Aorta (tissue), 5 donors: ENCODE measurements around the gene LIN37. TPM values are rescaled to one million over a fixed set of nuclear protein-coding genes. Genes with fewer than 3 reads are reported as not detected.

Source experiments
- ATAC-seq: fragments of 200-7000 bp; cut with Tn5 transposase; one replicate; pipeline ENCODE4 v1.9.1; 2022; ENCODE audit warnings: moderate library complexity; ENCODE audit not compliant: low FRiP score
- DNase-seq, 2 donors: peaks; one replicate each; pipeline ENCODE4 v3.0.0-alpha.2; 2020
- H3K27ac ChIP-seq, 2 donors: one replicate each; pipeline ENCODE4 v1.5.1; 2013; ENCODE audit warnings: low read length in 2 of 2, mild to moderate bottlenecking in 2 of 2, moderate library complexity in 2 of 2, control low read depth in 1 of 2, inconsistent platforms in 1 of 2, low read depth in 1 of 2
- H3K27me3 ChIP-seq, 2 donors: one replicate each; pipeline ENCODE4 v1.6.1; 2013; ENCODE audit warnings: control low read depth in 1 of 2, low read length in 1 of 2, mild to moderate bottlenecking in 1 of 2, moderate library complexity in 1 of 2; ENCODE audit not compliant: insufficient read depth in 2 of 2, control insufficient read depth in 1 of 2
- H3K36me3 ChIP-seq, 2 donors: one replicate each; pipeline ENCODE4 v1.6.1; 2013; ENCODE audit warnings: control low read depth in 1 of 2, low read length in 1 of 2, mild to moderate bottlenecking in 1 of 2; ENCODE audit not compliant: insufficient read depth in 2 of 2, control insufficient read depth in 1 of 2
- H3K4me1 ChIP-seq, 2 donors: one replicate each; pipeline ENCODE4 v1.6.1; 2013; ENCODE audit warnings: low read length in 2 of 2, control low read depth in 1 of 2, mild to moderate bottlenecking in 1 of 2, moderate library complexity in 1 of 2; ENCODE audit not compliant: insufficient read depth in 2 of 2, control insufficient read depth in 1 of 2
- H3K4me3 ChIP-seq, 2 donors: one replicate each; pipeline ENCODE4 v1.5.1; 2013; ENCODE audit warnings: low read length in 2 of 2, control low read depth in 1 of 2, mild to moderate bottlenecking in 1 of 2
- H3K9me3 ChIP-seq: one replicate; pipeline ENCODE4 v1.6.1; 2013; ENCODE audit warnings: mild to moderate bottlenecking, low read length; ENCODE audit not compliant: control insufficient read depth
- WGBS, 2 donors: extraction: QIAGEN DNeasy Blood & Tissue Kit; methylation state at CpG; one replicate each; pipeline ENCODE4 v1.1.7; 2013; 5-methylcytosine and 5-hydroxymethylcytosine counted together
- intact Hi-C, 2 donors: fragments of 100-400 bp; cut with DNase I; formaldehyde crosslinking; loops; one replicate each; pipeline versions ENCODE4 v1.14.2 to v1.15.0; 2022
- polyA plus RNA-seq, 2 donors: library from polyadenylated mRNA; stranded (reverse); fragments of 200-250 nt; gene quantifications; one replicate each; pipeline ENCODE4 v1.2.3, GENCODE V29; 2013
- total RNA-seq, 2 donors: library from RNA; stranded (reverse); fragmentation: NEBNext Ultra II Directional; extraction: Animal tissue kit (Norgen Biotek cat#: 25700); gene quantifications; one replicate each; pipeline ENCODE4 v1.2.1, GENCODE V29; 2021
- donor health status: healthy with polysubstance abuse.
- donor health status: Bipolar disorder and iron deficiency.
- donor health status: DM: no; HTN: no; CAD: no.
- donor health status: DM: no; HTN: no; CAD: no.
- donor health status: DM: yes; HTN: yes; CAD: no.

Gene LIN37
- total and polyA plus RNA-seq, 4 donors: 10.6 to 91.2 (median 13.2) TPM

DNA sequence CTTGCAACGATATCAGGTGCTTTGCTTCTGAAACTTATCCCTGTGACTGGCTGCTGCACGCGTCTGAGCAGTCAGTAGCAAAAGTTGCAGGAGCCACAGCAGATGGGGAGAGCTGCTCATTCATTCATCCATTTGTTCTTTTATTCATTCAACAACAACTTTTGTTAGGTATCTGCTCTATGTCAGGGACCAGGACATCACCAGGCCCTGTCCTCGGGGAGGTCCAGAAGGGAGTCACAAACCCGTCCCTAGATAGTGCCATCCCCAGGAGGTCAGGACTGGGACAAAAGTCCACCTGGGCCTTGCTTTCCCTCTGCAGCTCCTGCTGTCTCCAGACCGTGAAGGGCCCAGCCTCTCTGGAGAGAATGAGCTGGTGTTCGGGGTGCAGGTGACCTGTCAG, 29.6 kb downstream of the LIN37 start:
- H3K4me3 ChIP-seq: no peak overlapping the region
- H3K9me3 ChIP-seq: no peaks in the 10 kb centered on the region
- no peak for ATAC-seq
- 85 to 91% methylated on average over 7 of the region's 7 CpGs for WGBS, 2 donors
- H3K27me3 ChIP-seq: no peaks in the 10 kb centered on the region
- peaks cover 0 to 1% of the 10 kb centered on the region in 2 donors for H3K36me3 ChIP-seq
- H3K4me1 ChIP-seq: no peaks in the 10 kb centered on the region
- intact Hi-C loops: loop anchor here in 1 of 2 donors (5.0 kb wide), 1 partner anchor 99 kb away; no protein-coding TSS in a partner anchor
- no peak for DNase-seq
- no peak overlapping the region for H3K27ac ChIP-seq

DNA sequence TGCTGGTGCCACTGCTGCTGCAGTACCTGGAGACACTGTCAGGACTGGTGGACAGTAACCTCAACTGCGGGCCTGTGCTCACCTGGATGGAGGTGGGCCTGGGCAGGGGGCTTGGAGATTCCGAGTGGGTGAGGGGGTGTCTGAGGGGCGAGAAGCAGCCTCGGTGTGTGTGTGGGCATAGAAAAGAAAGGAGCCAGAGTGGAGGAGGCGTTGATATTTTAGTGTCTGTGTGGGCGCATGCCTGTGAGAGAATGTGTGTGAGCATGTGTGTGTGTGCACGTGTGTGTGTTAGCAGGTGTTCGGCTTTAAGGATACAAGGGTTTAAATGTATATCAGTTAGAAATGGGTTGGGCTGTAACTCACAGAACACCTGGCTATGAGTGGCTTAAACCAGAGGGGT, 30.7 kb downstream of the LIN37 start:
- intact Hi-C loops: loop anchor here in 1 of 2 donors (5.0 kb wide), 1 partner anchor 98 kb away; no protein-coding TSS in a partner anchor
- WGBS, 2 donors: 90 to 92% methylated on average over 8 of the region's 8 CpGs
- H3K9me3 ChIP-seq: no peaks in the 10 kb centered on the region
- no peak overlapping the region for H3K4me3 ChIP-seq
- H3K27ac ChIP-seq: no peak overlapping the region
- H3K4me1 ChIP-seq: no peaks in the 10 kb centered on the region
- ATAC-seq (no peak), DNase-seq (no peak)
- peaks cover 0 to 1% of the 10 kb centered on the region in 2 donors for H3K36me3 ChIP-seq
- no peaks in the 10 kb centered on the region for H3K27me3 ChIP-seq

DNA sequence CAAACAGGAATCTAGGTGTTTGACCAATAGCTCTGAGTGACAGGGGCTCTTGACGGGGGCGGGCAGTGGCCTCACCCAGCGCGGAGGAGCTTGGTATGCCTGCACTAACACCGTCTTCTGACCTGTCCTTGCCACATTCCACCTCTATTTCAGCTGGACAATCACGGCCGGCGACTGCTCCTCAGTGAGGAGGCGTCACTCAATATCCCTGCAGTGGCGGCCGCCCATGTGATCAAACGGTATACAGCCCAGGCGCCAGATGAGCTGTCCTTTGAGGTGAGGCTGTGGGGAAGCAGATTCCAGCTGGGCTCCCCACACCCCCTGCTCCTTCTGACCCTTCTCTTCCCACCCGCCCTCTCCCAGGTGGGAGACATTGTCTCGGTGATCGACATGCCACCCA, 31.7 kb downstream of the LIN37 start:
- intact Hi-C loops: no loop called here
- no peak overlapping the region for H3K4me3 ChIP-seq
- ATAC-seq: no peak
- WGBS, 2 donors: 94% methylated on average over 12 to 16 of the region's 16 CpGs
- H3K27me3 ChIP-seq: no peaks in the 10 kb centered on the region
- H3K27ac ChIP-seq: no peak overlapping the region
- H3K36me3 ChIP-seq: peaks cover 0 to 1% of the 10 kb centered on the region in 2 donors
- no peaks in the 10 kb centered on the region for H3K9me3 ChIP-seq
- no peak for DNase-seq
- H3K4me1 ChIP-seq: no peaks in the 10 kb centered on the region

GRCh38 chr19:35780717-35781116, 32.3 kb downstream of the LIN37 start:
- 94 to 95% methylated on average over 20 of the region's 20 CpGs for WGBS, 2 donors
- H3K27me3 ChIP-seq: no peaks in the 10 kb centered on the region
- no peak overlapping the region for H3K27ac ChIP-seq
- no peak overlapping the region for H3K4me3 ChIP-seq
- H3K36me3 ChIP-seq: peaks cover 0 to 1% of the 10 kb centered on the region in 2 donors
- ATAC-seq: no peak
- no peak for DNase-seq
- no peaks in the 10 kb centered on the region for H3K9me3 ChIP-seq
- H3K4me1 ChIP-seq: no peaks in the 10 kb centered on the region
- intact Hi-C loops: no loop called here

DNA sequence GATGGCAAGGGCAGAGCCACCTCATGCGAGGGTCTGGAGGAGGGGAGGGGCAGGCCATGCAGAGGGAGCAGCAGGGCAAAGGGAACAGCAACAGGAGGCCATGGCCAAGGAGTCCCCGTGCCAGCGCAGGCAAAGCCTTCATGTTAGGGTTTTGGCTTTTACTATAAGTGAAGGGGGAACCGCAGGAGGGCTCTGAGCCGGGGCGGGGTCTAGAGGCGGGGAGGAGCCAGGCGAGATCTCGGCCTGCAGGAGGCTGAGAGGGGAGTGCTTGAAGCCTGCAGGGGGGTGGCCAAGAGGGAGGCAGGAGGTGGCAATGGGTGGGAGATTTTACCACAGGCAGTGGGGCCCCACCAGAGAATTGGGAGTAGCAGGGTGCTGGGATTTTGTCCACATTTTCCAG, 33.3 kb downstream of the LIN37 start:
- WGBS, 2 donors: 69 to 72% methylated on average over 8 to 9 of the region's 9 CpGs
- no peak overlapping the region for H3K4me3 ChIP-seq
- no peaks in the 10 kb centered on the region for H3K4me1 ChIP-seq
- intact Hi-C loops: no loop called here
- ATAC-seq (no peak), DNase-seq (no peak)
- no peaks in the 10 kb centered on the region for H3K27me3 ChIP-seq
- H3K27ac ChIP-seq: no peak overlapping the region
- no peaks in the 10 kb centered on the region for H3K9me3 ChIP-seq
- peaks cover 0 to 1% of the 10 kb centered on the region in 2 donors for H3K36me3 ChIP-seq

DNA sequence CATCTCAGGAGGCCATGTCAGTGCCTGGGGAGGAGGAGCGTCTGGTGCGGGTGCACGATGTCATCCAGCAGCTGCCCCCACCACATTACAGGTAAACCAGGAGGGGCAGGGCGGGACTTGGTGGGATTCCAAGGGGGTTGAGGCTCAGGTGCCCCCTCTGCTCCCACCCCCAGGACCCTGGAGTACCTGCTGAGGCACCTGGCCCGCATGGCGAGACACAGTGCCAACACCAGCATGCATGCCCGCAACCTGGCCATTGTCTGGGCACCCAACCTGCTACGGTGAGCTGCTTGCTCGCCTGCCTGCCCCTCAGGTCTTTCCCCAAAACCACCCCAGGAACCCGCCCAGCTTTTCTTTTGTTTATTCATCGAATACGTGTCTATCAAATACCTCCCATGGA, 34.2 kb downstream of the LIN37 start:
- no peaks in the 10 kb centered on the region for H3K27me3 ChIP-seq
- intact Hi-C loops: no loop called here
- peaks cover 0 to 1% of the 10 kb centered on the region in 2 donors for H3K36me3 ChIP-seq
- DNase-seq: no peak
- H3K4me1 ChIP-seq: no peaks in the 10 kb centered on the region
- no peaks in the 10 kb centered on the region for H3K9me3 ChIP-seq
- no peak overlapping the region for H3K4me3 ChIP-seq
- no peak for ATAC-seq
- no peak overlapping the region for H3K27ac ChIP-seq
- WGBS, 2 donors: 94 to 95% methylated on average over 12 of the region's 12 CpGs

DNA sequence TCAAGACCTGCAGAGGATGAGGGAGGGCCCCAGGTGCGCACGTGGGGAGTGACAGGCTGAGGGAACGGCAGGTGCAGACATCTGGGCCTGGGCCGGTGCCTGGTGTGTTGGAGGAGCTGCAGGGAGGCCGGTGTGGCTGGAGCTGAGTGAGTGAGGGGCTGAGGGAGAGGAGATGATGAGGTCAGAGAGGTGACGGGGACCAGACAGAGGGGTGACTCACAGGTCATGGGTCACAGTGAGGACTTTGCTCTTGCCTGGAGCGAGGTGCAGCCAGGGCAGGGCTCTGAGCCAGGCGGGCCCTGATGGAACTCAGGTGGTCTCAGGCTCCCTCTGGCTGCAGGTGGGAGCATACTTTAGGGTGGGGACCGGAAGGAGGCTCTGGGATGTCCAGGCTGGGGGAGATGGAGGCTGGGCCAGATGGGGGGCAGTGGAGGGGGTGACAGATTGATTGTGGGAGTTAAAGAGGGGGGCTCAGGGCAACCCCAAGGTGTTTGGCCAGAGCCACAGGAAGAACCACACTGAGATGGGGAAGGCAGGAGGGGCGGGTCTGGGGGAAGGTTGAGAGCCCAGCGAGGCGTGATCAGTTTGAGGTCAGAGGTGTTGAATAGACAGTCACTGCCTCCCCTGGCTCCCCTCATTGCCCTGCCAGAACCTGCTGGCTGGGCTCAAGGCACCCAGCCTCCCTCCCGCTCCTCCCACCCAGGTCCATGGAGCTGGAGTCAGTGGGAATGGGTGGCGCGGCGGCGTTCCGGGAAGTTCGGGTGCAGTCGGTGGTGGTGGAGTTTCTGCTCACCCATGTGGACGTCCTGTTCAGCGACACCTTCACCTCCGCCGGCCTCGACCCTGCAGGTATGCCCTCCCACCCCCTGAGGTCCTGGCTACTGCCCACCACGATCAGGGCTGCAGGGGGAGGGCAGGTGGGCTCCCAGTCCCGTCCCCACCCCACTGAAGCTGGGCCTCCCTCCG, 35.4 kb downstream of the LIN37 start:
- intact Hi-C loops: no loop called here
- H3K4me3 ChIP-seq: no peak overlapping the region
- DNase-seq (no peak), ATAC-seq (no peak)
- no peaks in the 10 kb centered on the region for H3K4me1 ChIP-seq
- 80 to 84% methylated on average over 26 to 28 of the region's 28 CpGs for WGBS, 2 donors
- no peaks in the 10 kb centered on the region for H3K9me3 ChIP-seq
- no peak overlapping the region for H3K27ac ChIP-seq
- H3K27me3 ChIP-seq: no peaks in the 10 kb centered on the region
- H3K36me3 ChIP-seq: peaks cover 0 to 1% of the 10 kb centered on the region in 2 donors

- intact Hi-C loops: no loop called here
- peaks cover 0 to 1% of the 10 kb centered on the region in 2 donors for H3K36me3 ChIP-seq
Observed at GRCh38 chr19:35784503-35785338, 36.3 kb downstream of the LIN37 start.

More at GRCh38 chr19:35784503-35785338, 36.3 kb downstream of the LIN37 start:
- ATAC-seq (no peak), DNase-seq (no peak)
- Histone ChIP-seq H3K9me3 (no peaks in the 10 kb centered on the region), H3K27ac (no peak overlapping the region), H3K4me1 (no peaks in the 10 kb centered on the region), H3K27me3 (no peaks in the 10 kb centered on the region), H3K4me3 (no peak overlapping the region)
- 76 to 77% methylated on average over 34 to 45 of the region's 45 CpGs for WGBS, 2 donors
